K562 (cell line): ENCODE measurements around the gene NUDT22. TPM values are rescaled to one million over a fixed set of nuclear protein-coding genes. Genes with fewer than 3 reads are reported as not detected.

Experiments used
- CHD4 ChIP-seq: fragments of 200-600 bp; sonication (generic); IDR thresholded peaks from 3 replicates; pipeline ENCODE4 v1.6.1; 2012; ENCODE audit warnings: low read depth, mild to moderate bottlenecking, mixed read lengths, low read length, inconsistent platforms; ENCODE audit not compliant: insufficient read depth, insufficient replicate concordance, poor library complexity, severe bottlenecking
- ETS2 ChIP-seq: IDR thresholded peaks from 2 replicates; pipeline ENCODE4 v1.6.1; 2016; ENCODE audit warnings: borderline replicate concordance, missing genetic modification characterization, mild to moderate bottlenecking, moderate library complexity, missing compliant biosample characterization; ENCODE audit not compliant: poor library complexity, severe bottlenecking
- FOXJ3 ChIP-seq: sonication (generic); formaldehyde crosslinking; IDR thresholded peaks from 2 replicates; pipeline ENCODE4 v1.4.0; 2020; ENCODE audit warnings: mild to moderate bottlenecking, missing genetic modification reagents
- FOXK1 ChIP-seq: sonication (generic); formaldehyde crosslinking; IDR thresholded peaks from 2 replicates; pipeline ENCODE4 v1.8.0; 2022; ENCODE audit warnings: missing genetic modification reagents, mild to moderate bottlenecking, borderline replicate concordance
- HDAC3 ChIP-seq: fragments of 450-650 bp; IDR thresholded peaks from 2 replicates; pipeline ENCODE4 v1.6.1; 2018; ENCODE audit warnings: borderline replicate concordance, mild to moderate bottlenecking, moderate library complexity; ENCODE audit not compliant: partially characterized antibody
- HOXB6 ChIP-seq: fragments of 250-450 bp; sonication (Bioruptor Pico); IDR thresholded peaks from 2 replicates; pipeline ENCODE4 v1.5.1; 2022; ENCODE audit warnings: mild to moderate bottlenecking, borderline replicate concordance
- KLF6 ChIP-seq: fragments of 250-450 bp; sonication (Bioruptor Pico); IDR thresholded peaks from 2 replicates; pipeline ENCODE4 v1.4.0; 2020; ENCODE audit warnings: mild to moderate bottlenecking, moderate library complexity, borderline replicate concordance
- NELFE ChIP-seq: IDR thresholded peaks from 2 replicates; pipeline ENCODE4 v1.6.1; 2011; ENCODE audit warnings: mild to moderate bottlenecking; ENCODE audit not compliant: insufficient read depth, insufficient read length
- NR2F6 ChIP-seq: fragments of 450-650 bp; formaldehyde crosslinking; IDR thresholded peaks from 2 replicates; pipeline ENCODE4 v1.4.0; 2020; ENCODE audit warnings: mild to moderate bottlenecking
- PCBP2 ChIP-seq: fragments of 200-400 bp; formaldehyde crosslinking; IDR thresholded peaks from 2 replicates; pipeline ENCODE4 v1.6.1; 2018; ENCODE audit warnings: low read length, low read depth, mild to moderate bottlenecking, moderate library complexity; ENCODE audit not compliant: poor library complexity, severe bottlenecking
- POLR3A ChIP-seq: IDR thresholded peaks from 2 replicates; pipeline ENCODE4 v1.6.1; 2011; ENCODE audit warnings: borderline replicate concordance, mild to moderate bottlenecking, moderate library complexity; ENCODE audit not compliant: insufficient read length, insufficient read depth; ENCODE audit errors: extremely low read depth
- RBM25 ChIP-seq: fragments of 200-400 bp; formaldehyde crosslinking; IDR thresholded peaks from 2 replicates; pipeline ENCODE4 v1.6.1; 2018; ENCODE audit warnings: low read length, low read depth, moderate library complexity; ENCODE audit not compliant: severe bottlenecking
- RCOR1 ChIP-seq, 2 experiments: IDR thresholded peaks; 2 replicates each; pipeline ENCODE4 v1.6.1; 2012; ENCODE audit warnings: low read depth in 2 of 2, low read length in 2 of 2, borderline replicate concordance in 1 of 2, improper control_type of control experiment in 1 of 2
- RFX1 ChIP-seq: fragments of 450-650 bp; IDR thresholded peaks from 2 replicates; pipeline ENCODE4 v1.6.1; 2016; ENCODE audit warnings: mild to moderate bottlenecking, moderate library complexity
- SMAD4 ChIP-seq: fragments of 250-450 bp; sonication (Bioruptor Pico); conservative IDR thresholded peaks from 2 replicates; pipeline ENCODE4 v1.8.0; 2021; ENCODE audit warnings: inconsistent platforms, mild to moderate bottlenecking, moderate library complexity
- U2AF2 ChIP-seq: fragments of 200-400 bp; formaldehyde crosslinking; optimal IDR thresholded peaks from 2 replicates; pipeline ENCODE3; 2017; ENCODE audit warnings: low read depth, mild to moderate bottlenecking, low read length
- ZFP36 ChIP-seq: fragments of 150-350 bp; IDR thresholded peaks from 2 replicates; pipeline ENCODE4 v1.6.1; 2018; ENCODE audit warnings: low read length, low read depth; ENCODE audit not compliant: partially characterized antibody
- ZKSCAN1 ChIP-seq: fragments of 150-350 bp; IDR thresholded peaks from 2 replicates; pipeline ENCODE4 v1.6.1; 2016; ENCODE audit warnings: low read depth, low read length
- ZNF146 ChIP-seq: IDR thresholded peaks from one replicate; pipeline ENCODE4 v1.6.1; 2018; ENCODE audit warnings: missing compliant biosample characterization; ENCODE audit not compliant: unreplicated experiment
- ZNF436 ChIP-seq: fragments of 250-450, 450-650 bp; sonication (Bioruptor Pico); formaldehyde crosslinking; IDR thresholded peaks from 2 replicates; pipeline ENCODE4 v1.7.0; 2020; ENCODE audit warnings: mild to moderate bottlenecking
- polyA plus RNA-seq, 8 experiments: library from polyadenylated mRNA; depleted of rRNA in 4 of 8; stranded (reverse) in 5 of 8; unstranded in 3 of 8; fragments of >200 nt; fragmentation: Nextera tagmentation in 2 of 8; fragmentation: Illumina TruSeq in 1 of 8; extraction: Ambion mirVana in 2 of 8; extraction: Trizol in 1 of 8; gene quantifications; 2 replicates each; pipeline versions ENCODE4 v1.2.1 to v1.2.3, GENCODE V29; 2011 to 2014; ENCODE audit warnings: inconsistent platforms in 1 of 8, missing spikeins in 1 of 8
- total RNA-seq, 7 experiments: library from RNA; depleted of rRNA in 6 of 7; stranded (reverse); fragments of >200 nt in 6 of 7; fragmentation: Illumina TruSeq in 2 of 7; extraction: Trizol in 2 of 7; gene quantifications; 2 replicates each; pipeline versions ENCODE4 v1.2.1 to v1.2.3, GENCODE V29; 2011 to 2021; ENCODE audit warnings: low replicate concordance in 1 of 7
- TF ChIP-seq, protein P1 (sequence below): conservative IDR thresholded peaks from 2 replicates; pipeline ENCODE4 v1.6.1; 2011; ENCODE audit warnings: low read depth, mild to moderate bottlenecking, low read length; ENCODE audit not compliant: control insufficient read depth
- TF ChIP-seq, protein P2 (sequence below), 2 experiments: fragments of 200-800 bp in 1 of 2; sonication (Bioruptor generic) in 1 of 2; sonication (generic) in 1 of 2; formaldehyde crosslinking in 1 of 2; IDR thresholded peaks in 1 of 2; conservative IDR thresholded peaks in 1 of 2; 2 replicates each; pipeline versions ENCODE4 v1.5.0 to v1.6.1; 2016 to 2020; ENCODE audit warnings: missing compliant biosample characterization in 1 of 2, missing genetic modification characterization in 1 of 2, missing genetic modification reagents in 1 of 2
- TF ChIP-seq, protein P3 (sequence below): fragments of 250-450 bp; sonication (Bioruptor Pico); IDR thresholded peaks from 2 replicates; pipeline ENCODE4 v1.4.0; 2020

Gene NUDT22
- total and polyA plus RNA-seq, 9 of the 15 experiments (the other 6 are each of a cell fraction or from before 2014, with no cell fraction given), result 6.3 to 92.6 (median 37.4) TPM

DNA sequence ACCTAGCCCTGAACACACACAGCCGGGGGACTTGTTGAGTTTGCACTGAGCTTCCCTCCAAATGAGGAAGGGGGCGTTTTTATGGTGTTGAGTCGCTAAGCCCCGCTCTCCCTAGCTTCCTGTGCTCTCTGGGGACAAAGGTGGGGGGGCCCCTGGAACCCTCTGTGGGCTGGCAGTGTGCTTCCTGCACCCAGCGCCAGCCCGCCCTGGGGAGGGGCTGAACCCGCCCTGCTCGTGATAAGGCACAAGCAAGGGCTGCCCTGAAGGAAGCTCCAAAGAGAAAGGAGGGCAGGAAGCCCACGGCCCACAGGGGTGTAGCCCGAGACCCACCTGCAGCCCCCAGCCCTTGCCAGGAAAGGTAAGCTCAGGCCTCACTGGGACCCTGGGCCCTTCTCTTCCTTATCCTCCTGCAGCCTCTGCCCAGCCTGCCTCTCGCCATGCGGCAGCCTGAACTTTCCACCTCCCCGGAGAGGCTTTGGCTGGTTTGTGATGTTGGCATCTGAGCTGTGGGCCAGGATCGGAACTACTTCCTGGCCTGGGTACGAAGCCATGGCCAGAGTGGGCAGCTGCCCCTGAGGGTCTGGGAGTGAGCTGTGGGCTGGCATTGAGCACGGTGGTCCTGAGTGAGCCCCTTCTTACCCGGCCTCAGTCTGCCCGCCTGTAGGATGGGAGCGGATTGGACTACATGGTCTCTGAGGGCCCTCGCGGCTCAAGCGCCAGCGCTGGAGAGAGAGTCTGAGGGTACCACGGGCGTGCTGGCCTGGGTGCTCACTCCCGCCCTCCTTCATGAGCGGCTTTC, 19.4 kb upstream of the NUDT22 start, which contains the start of gene FERMT3 (continued):
- TF ChIP-seq U2AF2 (no peak), NELFE (no peak), PCBP2 (no peak), ZNF436 (CRISPR knock-in tag) (no peak), KLF6 (CRISPR knock-in tag) (peak; percentile 68; the same call in 1 of the 2 replicates), RFX1 (no peak), ZNF146 (CRISPR knock-in tag) (no peak), HOXB6 (no peak), FOXJ3 (CRISPR knock-in tag) (no peak), HDAC3 (no peak), CHD4 (no peak), POLR3A (no peak), RBM25 (no peak), ETS2 (tag) (no peak), NR2F6 (no peak), SMAD4 (CRISPR knock-in tag) (peak; percentile 52; the same call in 1 of the 2 replicates), RCOR1 (IDR thresholded peaks at IDR 0.05; ENCODE audit: borderline replicate concordance in 1 of 2, low read depth in 2 of 2, low read length in 2 of 2) (no peak), ZKSCAN1 (no peak), ZFP36 (no peak), FOXK1 (CRISPR knock-in tag) (peak; percentile 93)
- TF ChIP-seq, protein P1, sequence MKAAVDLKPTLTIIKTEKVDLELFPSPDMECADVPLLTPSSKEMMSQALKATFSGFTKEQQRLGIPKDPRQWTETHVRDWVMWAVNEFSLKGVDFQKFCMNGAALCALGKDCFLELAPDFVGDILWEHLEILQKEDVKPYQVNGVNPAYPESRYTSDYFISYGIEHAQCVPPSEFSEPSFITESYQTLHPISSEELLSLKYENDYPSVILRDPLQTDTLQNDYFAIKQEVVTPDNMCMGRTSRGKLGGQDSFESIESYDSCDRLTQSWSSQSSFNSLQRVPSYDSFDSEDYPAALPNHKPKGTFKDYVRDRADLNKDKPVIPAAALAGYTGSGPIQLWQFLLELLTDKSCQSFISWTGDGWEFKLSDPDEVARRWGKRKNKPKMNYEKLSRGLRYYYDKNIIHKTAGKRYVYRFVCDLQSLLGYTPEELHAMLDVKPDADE, result no peak
- TF ChIP-seq, protein P2, sequence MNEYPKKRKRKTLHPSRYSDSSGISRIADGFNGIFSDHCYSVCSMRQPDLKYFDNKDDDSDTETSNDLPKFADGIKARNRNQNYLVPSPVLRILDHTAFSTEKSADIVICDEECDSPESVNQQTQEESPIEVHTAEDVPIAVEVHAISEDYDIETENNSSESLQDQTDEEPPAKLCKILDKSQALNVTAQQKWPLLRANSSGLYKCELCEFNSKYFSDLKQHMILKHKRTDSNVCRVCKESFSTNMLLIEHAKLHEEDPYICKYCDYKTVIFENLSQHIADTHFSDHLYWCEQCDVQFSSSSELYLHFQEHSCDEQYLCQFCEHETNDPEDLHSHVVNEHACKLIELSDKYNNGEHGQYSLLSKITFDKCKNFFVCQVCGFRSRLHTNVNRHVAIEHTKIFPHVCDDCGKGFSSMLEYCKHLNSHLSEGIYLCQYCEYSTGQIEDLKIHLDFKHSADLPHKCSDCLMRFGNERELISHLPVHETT (CRISPR knock-in tag; conservative IDR thresholded peaks at IDR 0.05 in 1 of 2, IDR thresholded peaks at IDR 0.05 in 1 of 2), result no peak
- TF ChIP-seq, protein P3, sequence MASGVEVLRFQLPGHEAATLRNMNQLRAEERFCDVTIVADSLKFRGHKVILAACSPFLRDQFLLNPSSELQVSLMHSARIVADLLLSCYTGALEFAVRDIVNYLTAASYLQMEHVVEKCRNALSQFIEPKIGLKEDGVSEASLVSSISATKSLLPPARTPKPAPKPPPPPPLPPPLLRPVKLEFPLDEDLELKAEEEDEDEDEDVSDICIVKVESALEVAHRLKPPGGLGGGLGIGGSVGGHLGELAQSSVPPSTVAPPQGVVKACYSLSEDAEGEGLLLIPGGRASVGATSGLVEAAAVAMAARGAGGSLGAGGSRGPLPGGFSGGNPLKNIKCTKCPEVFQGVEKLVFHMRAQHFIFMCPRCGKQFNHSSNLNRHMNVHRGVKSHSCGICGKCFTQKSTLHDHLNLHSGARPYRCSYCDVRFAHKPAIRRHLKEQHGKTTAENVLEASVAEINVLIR (CRISPR knock-in tag), result peak; percentile 35; the same call in 1 of the 2 replicates
